ENCODE measurements around the gene ACCS.

ACCS gene

GRCh38 chr11:44094260-44094868 is 28.3 kb downstream of the ACCS start:
- TF ChIP-seq MZF1 (tag by site-specific recombination; IDR thresholded peaks at IDR 0.05; ENCODE audit: borderline replicate concordance) (0 out of 2 replicates have a peak, but pooled peaks have one; percentile 27), ZNF404 (tag by site-specific recombination; IDR thresholded peaks at IDR 0.05) (no peak), ZNF121 (tag by site-specific recombination; IDR thresholded peaks at IDR 0.05) (0 out of 2 replicates have a peak, but pooled peaks have one; percentile 7), ZNF654 (tag by site-specific recombination; IDR thresholded peaks at IDR 0.05; ENCODE audit: low read depth) (peak; percentile 62), CTCF (tag by site-specific recombination; IDR thresholded peaks at IDR 0.05) (peak; percentile 33; the same call in 1 of the 2 replicates)
- Histone ChIP-seq H3K4me1 (ENCODE audit: control insufficient read depth, insufficient read depth, low read length) (no peaks in the 10 kb centered on the region), H3K9me3 (ENCODE audit: control insufficient read depth, insufficient read depth, low read depth, low read length) (no peaks in the 10 kb centered on the region), H3K4me3 (ENCODE audit: low read depth, low read length) (no peak overlapping the region), H3K27ac (ENCODE audit: extremely low read depth, low read depth, low read length) (no peak overlapping the region), H3K36me3 (ENCODE audit: control insufficient read depth in 2 of 2, insufficient read depth in 1 of 2, low read length in 2 of 2) (peaks cover 0 to under 1% of the 10 kb centered on the region in 2 experiments; a peak in 1 of 3 replicates)
- CTCF ChIA-PET, result interaction anchor here (0.6 to 3.6 kb wide), 32 partner anchors 8 to 1544 kb away, joined by 3 to 64 read pairs (median 3); no protein-coding TSS in a partner anchor
- POLR2A ChIA-PET, result interaction anchor here (0.6 to 0.7 kb wide), 2 partner anchors 10 to 516 kb away, joined by 3 read pairs; no protein-coding TSS in a partner anchor

- CTCF ChIA-PET, result interaction anchor here (0.5 to 3.6 kb wide), 20 partner anchors 10 to 1012 kb away, joined by 3 to 64 read pairs (median 3); no protein-coding TSS in a partner anchor
- H3K36me3 ChIP-seq (ENCODE audit: control insufficient read depth in 2 of 2, insufficient read depth in 1 of 2, low read length in 2 of 2), result peaks cover 0 to 11% of the 10 kb centered on the region in 2 experiments; a peak in 1 of 3 replicates
- H3K27ac ChIP-seq (ENCODE audit: extremely low read depth, low read depth, low read length), result peak within 1 kb of the TSS; percentile 72
- H3K9me3 ChIP-seq (ENCODE audit: control insufficient read depth, insufficient read depth, low read depth, low read length), result no peaks in the 10 kb centered on the region
- no peaks in the 10 kb centered on the region for H3K4me1 ChIP-seq (ENCODE audit: control insufficient read depth, insufficient read depth, low read length)
- H3K4me3 ChIP-seq (ENCODE audit: low read depth, low read length), result peak within 1 kb of the TSS; percentile 95
- POLR2A ChIA-PET, result interaction anchor here (0.6 to 0.8 kb wide), 3 partner anchors 10 to 48 kb away, joined by 3 read pairs; no protein-coding TSS in a partner anchor
- TF ChIP-seq ZNF677 (tag by site-specific recombination; IDR thresholded peaks at IDR 0.05), result no peak
- no peak for TF ChIP-seq ZBTB49 (tag by site-specific recombination; IDR thresholded peaks at IDR 0.05; ENCODE audit: low read depth)
- TF ChIP-seq ZNF350 (tag by site-specific recombination; IDR thresholded peaks at IDR 0.05), result no peak
- no peak for TF ChIP-seq ZNF311 (tag by site-specific recombination; IDR thresholded peaks at IDR 0.05; ENCODE audit: borderline replicate concordance)
- TF ChIP-seq ZNF747 (tag by site-specific recombination; IDR thresholded peaks at IDR 0.05), result no peak
- TF ChIP-seq ZNF660 (tag by site-specific recombination; IDR thresholded peaks at IDR 0.05), result peak; percentile 66; the same call in 1 of the 2 replicates
- TF ChIP-seq ZNF324 (tag by site-specific recombination; IDR thresholded peaks at IDR 0.05), result no peak
- no peak for TF ChIP-seq KLF8 (tag by site-specific recombination; IDR thresholded peaks at IDR 0.05)
- TF ChIP-seq OVOL3 (tag by site-specific recombination; IDR thresholded peaks at IDR 0.05), result no peak
- no peak for TF ChIP-seq SALL2 (tag by site-specific recombination; IDR thresholded peaks at IDR 0.05; ENCODE audit: borderline replicate concordance)
- 0 out of 2 replicates have a peak, but pooled peaks have one; percentile 58 for TF ChIP-seq PATZ1 (tag by site-specific recombination; IDR thresholded peaks at IDR 0.05)
- no peak for TF ChIP-seq ZNF404 (tag by site-specific recombination; IDR thresholded peaks at IDR 0.05)
- no peak for TF ChIP-seq ZNF544 (tag by site-specific recombination; IDR thresholded peaks at IDR 0.05)
- no peak for TF ChIP-seq ZNF140 (tag by site-specific recombination; IDR thresholded peaks at IDR 0.05)
- no peak for TF ChIP-seq ZBTB17 (tag by site-specific recombination; IDR thresholded peaks at IDR 0.05)
- no peak for TF ChIP-seq ZNF132 (tag by site-specific recombination; IDR thresholded peaks at IDR 0.05; ENCODE audit: borderline replicate concordance)
- no peak for TF ChIP-seq ZBTB21 (tag by site-specific recombination; IDR thresholded peaks at IDR 0.05)
- no peak for TF ChIP-seq HOXD13 (CRISPR knock-in tag; IDR thresholded peaks at IDR 0.05; ENCODE audit: borderline replicate concordance)
- TF ChIP-seq ZNF658 (tag by site-specific recombination; IDR thresholded peaks at IDR 0.05), result no peak
- TF ChIP-seq PBX3 (CRISPR knock-in tag; IDR thresholded peaks at IDR 0.05), result 0 out of 2 replicates have a peak, but pooled peaks have one; percentile 82
Measured at GRCh38 chr11:44095506-44096359, 29.7 kb downstream of the ACCS start, which contains the start of gene EXT2. TSS of gene EXT2 (plus strand) at chr11:44095678. CDS start at chr11:44107713, 12,035 bp downstream.

Data from HEK293 (cell line).